ENCODE data around the gene NCOA5.

- TF ChIP-seq CTCF (conservative IDR thresholded peaks at IDR 0.05) (no peak), ZFX (IDR thresholded peaks at IDR 0.05) (no peak)
These were observed 54.0 kb downstream of the NCOA5 start for GRCh38 chr20:46035713-46036112.
